A673 (cell line): ENCODE data around the gene RBM20. TPM values are rescaled to one million over a fixed set of nuclear protein-coding genes. Genes with fewer than 3 reads are reported as not detected.

Source experiments
- BruUV-seq: library from RNA; stranded (reverse); fragments of 400-500 nt; replicated peaks from 2 replicates; lab custom pipeline; 2021; lab: Mats Ljungman, UMichigan
- CTCF ChIA-PET: fragments of 300-600 bp; sonication (Branson Sonifier 250); formaldehyde crosslinking; loops from one replicate; lab custom pipeline; 2022; ENCODE audit warnings: antibody characterized with exemption; lab: Charles Lee
- POLR2A ChIA-PET: fragments of 300-600 bp; sonication (Branson Sonifier 250); formaldehyde crosslinking; loops from one replicate; lab custom pipeline; 2022; ENCODE audit warnings: antibody characterized with exemption; ENCODE audit not compliant: low non-redundant PET; lab: Charles Lee
- DNase-seq: peaks from one replicate; pipeline ENCODE4 v3.0.0-alpha.2; 2015; ENCODE audit warnings: low spot score
- H3K27ac ChIP-seq: fragments of 200-600 bp; sonication (generic); 2 replicates; pipeline ENCODE4 v1.5.1; 2016; ENCODE audit warnings: mixed run types, low read depth, mild to moderate bottlenecking, mixed read lengths, antibody characterized with exemption, low read length; ENCODE audit not compliant: poor library complexity, severe bottlenecking
- H3K27me3 ChIP-seq: fragments of 200-600 bp; sonication (generic); replicated peaks from 2 replicates; pipeline ENCODE4 v1.6.1; 2017; ENCODE audit warnings: mixed run types, low read depth, mild to moderate bottlenecking, mixed read lengths, antibody characterized with exemption, low read length; ENCODE audit not compliant: insufficient read depth, poor library complexity
- H3K36me3 ChIP-seq: fragments of 200-600 bp; sonication (generic); 2 replicates; pipeline ENCODE4 v1.6.1; 2016; ENCODE audit warnings: mixed run types, mild to moderate bottlenecking, mixed read lengths, antibody characterized with exemption, low read length; ENCODE audit not compliant: insufficient read depth, poor library complexity, severe bottlenecking
- H3K4me1 ChIP-seq: fragments of 200-600 bp; sonication (generic); 2 replicates; pipeline ENCODE4 v1.6.1; 2017; ENCODE audit warnings: mixed run types, mild to moderate bottlenecking, mixed read lengths, antibody characterized with exemption, low read length; ENCODE audit not compliant: insufficient read depth, poor library complexity, severe bottlenecking
- H3K4me3 ChIP-seq: fragments of 200-600 bp; sonication (generic); 2 replicates; pipeline ENCODE4 v1.5.1; 2016; ENCODE audit warnings: low read depth, mixed run types, mild to moderate bottlenecking, mixed read lengths, low read length; ENCODE audit not compliant: poor library complexity, severe bottlenecking
- H3K9me3 ChIP-seq: fragments of 200-600 bp; sonication (generic); 2 replicates; pipeline ENCODE4 v1.6.1; 2016; ENCODE audit warnings: mixed run types, low read depth, mild to moderate bottlenecking, mixed read lengths, antibody characterized with exemption, low read length; ENCODE audit not compliant: poor library complexity, severe bottlenecking
- EZH2 ChIP-seq: fragments of 200-600 bp; sonication (generic); IDR thresholded peaks from 2 replicates; pipeline ENCODE4 v1.6.1; 2017; ENCODE audit warnings: borderline replicate concordance, low read depth, mild to moderate bottlenecking, mixed read lengths, antibody characterized with exemption, low read length; ENCODE audit not compliant: poor library complexity, severe bottlenecking
- intact Hi-C: fragments of 100-400 bp; cut with micrococcal nuclease; formaldehyde crosslinking; loops from one replicate; pipeline ENCODE4 v1.10.0; 2022; ENCODE audit not compliant: unreplicated experiment
- total RNA-seq: library from RNA; stranded (reverse); gene quantifications from 2 replicates; pipeline ENCODE4 v1.2.3, GENCODE V29; 2021
- TF ChIP-seq, protein P1 (sequence below): fragments of 300-800, 200-600 bp; sonication (generic); conservative IDR thresholded peaks from 2 replicates; pipeline ENCODE4 v1.5.1; 2017; ENCODE audit warnings: low read depth, mild to moderate bottlenecking, antibody characterized with exemption, low read length, moderate library complexity, mixed read lengths

Gene RBM20
- total RNA-seq, 1 experiment from 2014 or later: 1.3 TPM

DNA sequence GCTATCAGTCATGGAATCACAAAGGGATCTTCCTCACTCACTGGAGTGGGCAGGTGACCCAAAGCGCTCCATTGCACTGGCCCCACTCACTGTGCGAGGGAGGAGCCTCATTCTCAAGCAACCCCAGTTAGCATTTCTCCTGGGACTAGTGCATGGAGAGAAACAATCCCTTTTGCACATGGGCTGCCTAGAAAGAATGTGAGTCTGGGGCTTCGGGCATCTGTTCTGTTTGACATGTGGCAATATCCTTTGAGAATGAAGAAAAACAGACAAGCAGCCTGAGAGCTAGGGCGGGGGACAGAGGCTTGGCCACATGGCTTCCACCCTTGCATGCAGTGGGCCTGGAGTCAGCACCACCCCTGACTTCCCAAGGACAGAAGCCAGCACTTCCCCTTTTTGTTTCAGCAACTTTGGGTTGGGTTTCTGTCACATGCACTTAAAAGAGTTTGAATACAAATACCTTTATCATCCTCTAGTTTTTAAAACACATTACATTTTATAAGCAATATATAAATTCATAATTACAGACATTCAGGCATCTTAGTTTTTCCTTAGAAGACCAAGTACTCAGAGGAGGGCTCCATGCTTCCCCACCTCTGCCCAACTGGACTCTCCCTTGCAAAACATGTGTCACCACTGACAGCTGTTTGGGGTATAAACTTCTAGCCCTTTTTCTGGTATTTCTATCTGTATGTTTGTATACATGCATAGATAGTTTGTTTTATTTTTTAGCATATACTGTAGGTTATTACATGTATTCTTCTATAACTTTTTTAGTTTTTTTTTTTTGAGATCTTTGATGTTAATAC, 73.8 kb downstream of the RBM20 start:
- Histone ChIP-seq H3K36me3 (no peaks in the 10 kb centered on the region), H3K27me3 (no peaks in the 10 kb centered on the region), H3K4me3 (no peak overlapping the region), H3K4me1 (no peaks in the 10 kb centered on the region), H3K27ac (no peak overlapping the region), H3K9me3 (no peaks in the 10 kb centered on the region)
- DNase-seq: no peak
- intact Hi-C loops: no loop called here
- TF ChIP-seq, protein P1, sequence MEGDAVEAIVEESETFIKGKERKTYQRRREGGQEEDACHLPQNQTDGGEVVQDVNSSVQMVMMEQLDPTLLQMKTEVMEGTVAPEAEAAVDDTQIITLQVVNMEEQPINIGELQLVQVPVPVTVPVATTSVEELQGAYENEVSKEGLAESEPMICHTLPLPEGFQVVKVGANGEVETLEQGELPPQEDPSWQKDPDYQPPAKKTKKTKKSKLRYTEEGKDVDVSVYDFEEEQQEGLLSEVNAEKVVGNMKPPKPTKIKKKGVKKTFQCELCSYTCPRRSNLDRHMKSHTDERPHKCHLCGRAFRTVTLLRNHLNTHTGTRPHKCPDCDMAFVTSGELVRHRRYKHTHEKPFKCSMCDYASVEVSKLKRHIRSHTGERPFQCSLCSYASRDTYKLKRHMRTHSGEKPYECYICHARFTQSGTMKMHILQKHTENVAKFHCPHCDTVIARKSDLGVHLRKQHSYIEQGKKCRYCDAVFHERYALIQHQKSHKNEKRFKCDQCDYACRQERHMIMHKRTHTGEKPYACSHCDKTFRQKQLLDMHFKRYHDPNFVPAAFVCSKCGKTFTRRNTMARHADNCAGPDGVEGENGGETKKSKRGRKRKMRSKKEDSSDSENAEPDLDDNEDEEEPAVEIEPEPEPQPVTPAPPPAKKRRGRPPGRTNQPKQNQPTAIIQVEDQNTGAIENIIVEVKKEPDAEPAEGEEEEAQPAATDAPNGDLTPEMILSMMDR: no peak
- no peak for TF ChIP-seq EZH2
- CTCF ChIA-PET: no interaction called here
- BruUV-seq: no TSS peak
- POLR2A ChIA-PET: interaction anchor here (0.7 kb wide), 1 partner anchor 307 kb away, joined by 5 read pairs; no protein-coding TSS in a partner anchor

DNA sequence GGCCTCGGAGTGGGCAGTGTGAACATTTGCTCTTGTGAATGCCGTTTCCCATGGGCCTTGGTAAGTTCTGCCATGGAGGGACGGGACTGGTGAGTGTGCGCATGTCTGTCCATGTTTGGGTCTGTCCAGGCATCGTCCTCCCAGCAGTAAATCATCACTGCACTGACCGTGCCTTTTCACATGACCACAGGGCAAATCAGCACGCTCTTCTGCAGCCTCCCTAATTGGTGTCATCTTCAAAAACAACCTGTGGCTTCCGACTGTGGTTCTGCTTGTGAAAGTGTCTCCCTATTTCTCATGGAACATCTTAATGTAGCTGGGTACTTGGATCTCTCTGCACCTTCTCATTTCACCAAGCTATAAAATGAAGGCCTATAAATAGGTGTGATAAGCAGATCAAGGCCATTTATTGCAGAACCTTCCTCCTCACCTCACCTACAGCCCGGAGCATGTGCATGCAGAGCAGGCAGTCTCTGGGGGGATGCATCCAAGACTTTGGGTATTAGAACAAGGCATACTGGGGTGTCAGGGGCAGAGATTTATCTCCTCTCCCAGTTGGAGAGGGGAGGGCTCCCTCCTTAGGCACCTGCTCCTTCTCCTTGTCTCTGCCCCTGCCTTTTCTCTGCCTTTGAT, 77.4 kb downstream of the RBM20 start:
- H3K9me3 ChIP-seq: no peaks in the 10 kb centered on the region
- no peak overlapping the region for H3K4me3 ChIP-seq
- H3K27me3 ChIP-seq: no peaks in the 10 kb centered on the region
- H3K36me3 ChIP-seq: no peaks in the 10 kb centered on the region
- ChIA-PET POLR2A (no interaction called here), CTCF (no interaction called here)
- no peak for TF ChIP-seq EZH2
- TF ChIP-seq, protein P1: no peak
- no peaks in the 10 kb centered on the region for H3K4me1 ChIP-seq
- intact Hi-C loops: no loop called here
- DNase-seq: no peak
- no peak overlapping the region for H3K27ac ChIP-seq
- BruUV-seq: no TSS peak

DNA sequence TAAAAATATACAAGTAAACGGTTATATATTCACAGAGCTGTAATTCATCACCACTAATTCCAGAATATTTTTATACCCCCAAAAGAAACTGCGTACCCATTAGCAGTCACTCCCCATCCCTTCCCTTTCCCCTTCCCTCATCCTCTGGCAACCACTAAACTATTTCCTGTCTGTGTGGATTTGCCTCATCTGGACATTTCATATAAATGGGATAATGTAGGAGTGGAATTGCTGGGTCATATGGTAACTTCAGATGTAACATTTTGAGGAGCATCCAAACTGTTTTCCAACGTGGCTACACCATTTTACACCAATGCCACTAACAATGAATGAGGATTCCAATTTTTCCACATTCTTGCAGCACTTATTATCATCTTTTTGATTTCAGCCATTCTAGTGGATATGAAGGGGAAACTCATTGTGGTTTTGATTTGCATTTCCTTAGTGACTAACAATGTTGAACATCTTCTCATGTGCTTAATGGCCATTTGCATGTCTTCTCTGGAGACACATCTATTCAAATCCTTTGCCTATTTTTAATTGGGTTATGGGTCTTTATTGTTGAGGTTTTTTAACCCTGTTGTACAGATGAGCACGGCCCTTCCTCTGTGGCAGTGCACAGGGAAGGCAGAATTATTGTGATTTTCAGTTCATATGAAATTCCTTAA, 79.2 kb downstream of the RBM20 start:
- no TSS peak for BruUV-seq
- no peak overlapping the region for H3K4me3 ChIP-seq
- H3K36me3 ChIP-seq: no peaks in the 10 kb centered on the region
- CTCF ChIA-PET: no interaction called here
- POLR2A ChIA-PET: no interaction called here
- TF ChIP-seq, protein P1: no peak
- TF ChIP-seq EZH2: no peak
- intact Hi-C loops: no loop called here
- no peaks in the 10 kb centered on the region for H3K9me3 ChIP-seq
- no peaks in the 10 kb centered on the region for H3K4me1 ChIP-seq
- H3K27ac ChIP-seq: no peak overlapping the region
- no peaks in the 10 kb centered on the region for H3K27me3 ChIP-seq
- DNase-seq: peak; percentile 22
